ENCODE data around the gene RNASEH1. TPM values are rescaled to one million over a fixed set of nuclear protein-coding genes. Genes with fewer than 3 reads are reported as not detected.

Gene RNASEH1
- total and polyA plus RNA-seq, 2 donors (not counting 1 experiment from before 2014, with no cell fraction given), result 23.8 to 31.2 TPM

DNA sequence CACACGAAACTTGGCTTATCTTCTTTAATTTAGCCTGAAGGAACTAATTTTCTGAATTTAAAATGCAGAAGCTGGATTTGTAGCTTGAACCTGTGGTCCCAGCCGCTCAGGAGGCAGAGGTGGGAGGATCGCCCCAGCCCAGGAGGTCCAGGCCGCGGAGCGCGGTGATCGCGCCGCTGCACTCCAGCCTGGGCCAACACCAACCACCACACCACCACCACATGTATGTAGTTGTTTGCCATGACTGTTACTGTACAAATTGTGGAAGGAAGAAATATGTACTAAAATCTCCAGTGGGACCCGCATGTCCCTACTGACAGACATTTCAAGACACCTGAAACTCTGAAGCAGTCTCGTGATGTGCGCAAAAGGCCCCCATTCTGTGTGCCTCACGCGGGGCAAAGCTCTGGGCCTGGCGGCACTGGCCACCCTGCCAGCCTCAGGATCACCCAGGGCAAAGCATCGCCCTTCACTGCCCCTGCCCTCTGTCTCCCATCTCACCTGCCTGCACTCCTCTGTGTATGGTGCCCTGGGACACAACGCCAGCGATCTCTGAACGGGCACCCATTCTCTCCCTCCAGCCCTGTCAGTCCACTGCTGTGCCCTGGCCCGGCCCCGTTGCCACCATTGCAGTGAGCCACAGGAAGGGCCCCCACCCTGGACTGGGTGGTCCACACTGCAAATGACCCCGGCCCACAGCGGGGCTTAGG lies 28.7 kb downstream of the RNASEH1 start:
- no peak overlapping the region for H3K4me3 ChIP-seq (replicated peaks in 1 of 4; ENCODE audit: control extremely low read depth in 1 of 4, insufficient read depth in 1 of 4, low read depth in 3 of 4, low read length in 4 of 4)
- DNase-seq (ENCODE audit: low read depth in 2 of 2), result no peak
- H4K20me1 ChIP-seq (ENCODE audit: control insufficient read depth, extremely low read depth, insufficient read depth, low read length), result no peaks in the 10 kb centered on the region
- no peaks in the 10 kb centered on the region for H3K27me3 ChIP-seq (ENCODE audit: control insufficient read depth, insufficient read depth, low read length)
- no peak overlapping the region for H2AFZ ChIP-seq (ENCODE audit: low read length)
- H3K79me2 ChIP-seq (ENCODE audit: control insufficient read depth, insufficient read depth, low read length), result no peaks in the 10 kb centered on the region
- H3K4me1 ChIP-seq (ENCODE audit: control insufficient read depth, extremely low read depth, insufficient read depth, low read length), result no peaks in the 10 kb centered on the region
- H3K27ac ChIP-seq (ENCODE audit: insufficient read depth, low read length), result no peak overlapping the region
- H3K36me3 ChIP-seq (ENCODE audit: control insufficient read depth, insufficient read depth, low read length), result peaks cover 3% of the 10 kb centered on the region
- no peaks in the 10 kb centered on the region for H3K9me3 ChIP-seq (ENCODE audit: control insufficient read depth, insufficient read depth, low read depth, low read length)
- H3K4me2 ChIP-seq (ENCODE audit: extremely low read depth, insufficient read depth, low read length), result no peak overlapping the region
- no peak overlapping the region for H3K9ac ChIP-seq (ENCODE audit: insufficient read depth, low read length)
- no peak for TF ChIP-seq EZH2 (IDR thresholded peaks at IDR 0.05; ENCODE audit: low read length, missing control alignments)
- TF ChIP-seq, protein P1, sequence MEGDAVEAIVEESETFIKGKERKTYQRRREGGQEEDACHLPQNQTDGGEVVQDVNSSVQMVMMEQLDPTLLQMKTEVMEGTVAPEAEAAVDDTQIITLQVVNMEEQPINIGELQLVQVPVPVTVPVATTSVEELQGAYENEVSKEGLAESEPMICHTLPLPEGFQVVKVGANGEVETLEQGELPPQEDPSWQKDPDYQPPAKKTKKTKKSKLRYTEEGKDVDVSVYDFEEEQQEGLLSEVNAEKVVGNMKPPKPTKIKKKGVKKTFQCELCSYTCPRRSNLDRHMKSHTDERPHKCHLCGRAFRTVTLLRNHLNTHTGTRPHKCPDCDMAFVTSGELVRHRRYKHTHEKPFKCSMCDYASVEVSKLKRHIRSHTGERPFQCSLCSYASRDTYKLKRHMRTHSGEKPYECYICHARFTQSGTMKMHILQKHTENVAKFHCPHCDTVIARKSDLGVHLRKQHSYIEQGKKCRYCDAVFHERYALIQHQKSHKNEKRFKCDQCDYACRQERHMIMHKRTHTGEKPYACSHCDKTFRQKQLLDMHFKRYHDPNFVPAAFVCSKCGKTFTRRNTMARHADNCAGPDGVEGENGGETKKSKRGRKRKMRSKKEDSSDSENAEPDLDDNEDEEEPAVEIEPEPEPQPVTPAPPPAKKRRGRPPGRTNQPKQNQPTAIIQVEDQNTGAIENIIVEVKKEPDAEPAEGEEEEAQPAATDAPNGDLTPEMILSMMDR (conservative IDR thresholded peaks at IDR 0.05 in 1 of 2, IDR thresholded peaks at IDR 0.05 in 1 of 2; ENCODE audit: low read depth in 1 of 2, low read length in 2 of 2), result no peak

DNA sequence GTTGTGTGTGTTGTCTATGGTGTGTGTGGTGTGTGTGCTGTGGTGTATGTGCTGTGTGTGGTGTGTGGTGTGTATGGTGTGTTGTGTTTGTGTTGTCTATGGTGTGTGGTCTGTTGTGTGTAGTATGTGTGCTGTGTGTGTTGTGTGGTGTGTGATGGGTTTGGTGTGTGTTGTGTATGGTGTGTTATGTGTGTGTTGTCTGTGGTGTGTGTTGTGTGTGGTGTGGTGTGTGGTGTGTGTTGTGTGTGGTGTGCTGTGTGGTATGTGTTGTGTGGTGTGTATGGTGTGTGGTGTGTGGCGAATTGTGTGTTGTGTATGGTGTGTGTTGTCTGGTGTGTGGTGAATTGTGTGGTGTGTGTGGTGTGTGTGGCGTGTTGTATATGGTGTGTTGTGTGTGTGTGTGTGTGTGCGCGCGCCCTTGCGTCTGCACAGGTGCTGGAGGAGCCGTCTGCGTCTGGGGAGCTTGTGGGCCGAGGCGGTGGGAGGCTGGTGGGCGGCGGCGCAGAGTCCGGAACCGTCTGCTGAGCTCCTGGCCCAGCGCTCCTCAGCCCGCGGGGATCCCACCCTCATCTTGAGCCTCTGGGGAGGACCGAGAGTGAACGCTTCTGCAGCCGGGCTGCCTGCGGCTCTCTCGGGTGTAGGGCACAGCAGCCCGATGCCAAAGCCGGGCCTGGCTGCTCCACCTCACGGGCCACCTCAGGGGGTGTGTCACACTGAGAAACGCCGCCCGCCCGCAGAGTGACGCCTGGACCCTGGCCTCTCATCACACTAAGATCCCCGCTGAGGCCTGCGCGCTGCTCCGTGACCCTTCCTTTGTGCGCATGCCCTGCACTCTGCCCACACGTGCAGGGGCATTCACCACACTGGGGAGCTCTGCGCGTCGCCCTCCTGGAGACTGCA lies 30.0 kb downstream of the RNASEH1 start:
- H3K9ac ChIP-seq (ENCODE audit: insufficient read depth, low read length), result no peak overlapping the region
- no peaks in the 10 kb centered on the region for H3K27me3 ChIP-seq (ENCODE audit: control insufficient read depth, insufficient read depth, low read length)
- DNase-seq (ENCODE audit: low read depth in 2 of 2), result no peak
- H4K20me1 ChIP-seq (ENCODE audit: control insufficient read depth, extremely low read depth, insufficient read depth, low read length), result no peaks in the 10 kb centered on the region
- no peak overlapping the region for H3K4me3 ChIP-seq (replicated peaks in 1 of 4; ENCODE audit: control extremely low read depth in 1 of 4, insufficient read depth in 1 of 4, low read depth in 3 of 4, low read length in 4 of 4)
- no peaks in the 10 kb centered on the region for H3K9me3 ChIP-seq (ENCODE audit: control insufficient read depth, insufficient read depth, low read depth, low read length)
- no peaks in the 10 kb centered on the region for H3K79me2 ChIP-seq (ENCODE audit: control insufficient read depth, insufficient read depth, low read length)
- H3K27ac ChIP-seq (ENCODE audit: insufficient read depth, low read length), result no peak overlapping the region
- TF ChIP-seq EZH2 (IDR thresholded peaks at IDR 0.05; ENCODE audit: low read length, missing control alignments), result no peak
- TF ChIP-seq, protein P1 (conservative IDR thresholded peaks at IDR 0.05 in 1 of 2, IDR thresholded peaks at IDR 0.05 in 1 of 2; ENCODE audit: low read depth in 1 of 2, low read length in 2 of 2), result no peak
- no peak overlapping the region for H2AFZ ChIP-seq (ENCODE audit: low read length)
- H3K36me3 ChIP-seq (ENCODE audit: control insufficient read depth, insufficient read depth, low read length), result no peaks in the 10 kb centered on the region
- peaks cover 8% of the 10 kb centered on the region for H3K4me1 ChIP-seq (ENCODE audit: control insufficient read depth, extremely low read depth, insufficient read depth, low read length)
- no peak overlapping the region for H3K4me2 ChIP-seq (ENCODE audit: extremely low read depth, insufficient read depth, low read length)

DNA sequence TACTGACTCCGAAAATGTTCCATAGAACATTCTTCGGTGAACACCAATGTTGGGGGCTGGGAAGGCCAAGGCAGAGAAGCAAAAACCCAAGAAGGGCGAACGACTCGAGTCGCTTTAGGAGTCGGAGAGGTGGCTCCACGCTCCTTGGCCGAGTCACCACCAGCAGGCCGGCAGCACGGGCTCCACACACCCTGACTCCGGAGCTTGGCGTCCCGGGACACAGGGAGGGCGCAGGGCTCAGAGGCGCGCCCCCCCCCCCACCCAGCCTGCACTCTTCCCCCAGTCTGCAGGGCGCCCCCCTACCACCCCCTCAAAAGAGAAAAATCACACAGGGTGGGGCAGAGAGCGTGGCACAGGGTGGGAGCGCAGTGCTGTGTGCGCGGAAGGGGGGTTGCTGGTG lies 31.3 kb downstream of the RNASEH1 start:
- no peaks in the 10 kb centered on the region for H3K36me3 ChIP-seq (ENCODE audit: control insufficient read depth, insufficient read depth, low read length)
- peaks cover 14% of the 10 kb centered on the region for H3K4me1 ChIP-seq (ENCODE audit: control insufficient read depth, extremely low read depth, insufficient read depth, low read length)
- H3K4me2 ChIP-seq (ENCODE audit: extremely low read depth, insufficient read depth, low read length), result no peak overlapping the region
- no peak overlapping the region for H3K4me3 ChIP-seq (replicated peaks in 1 of 4; ENCODE audit: control extremely low read depth in 1 of 4, insufficient read depth in 1 of 4, low read depth in 3 of 4, low read length in 4 of 4)
- no peak for DNase-seq (ENCODE audit: low read depth in 2 of 2)
- H3K9ac ChIP-seq (ENCODE audit: insufficient read depth, low read length), result no peak overlapping the region
- no peak overlapping the region for H3K27ac ChIP-seq (ENCODE audit: insufficient read depth, low read length)
- H3K27me3 ChIP-seq (ENCODE audit: control insufficient read depth, insufficient read depth, low read length), result no peaks in the 10 kb centered on the region
- no peaks in the 10 kb centered on the region for H3K9me3 ChIP-seq (ENCODE audit: control insufficient read depth, insufficient read depth, low read depth, low read length)
- H3K79me2 ChIP-seq (ENCODE audit: control insufficient read depth, insufficient read depth, low read length), result no peaks in the 10 kb centered on the region
- H4K20me1 ChIP-seq (ENCODE audit: control insufficient read depth, extremely low read depth, insufficient read depth, low read length), result no peaks in the 10 kb centered on the region
- TF ChIP-seq, protein P1 (conservative IDR thresholded peaks at IDR 0.05 in 1 of 2, IDR thresholded peaks at IDR 0.05 in 1 of 2; ENCODE audit: low read depth in 1 of 2, low read length in 2 of 2), result no peak
- TF ChIP-seq EZH2 (IDR thresholded peaks at IDR 0.05; ENCODE audit: low read length, missing control alignments), result no peak
- H2AFZ ChIP-seq (ENCODE audit: low read length), result no peak overlapping the region

Measured in fibroblast of lung (primary cell).